Testis (tissue), 3 donors: ENCODE results near the gene PPARG. TPM values are rescaled to one million over a fixed set of nuclear protein-coding genes. Genes with fewer than 3 reads are reported as not detected.

ENCODE experiments used
- DNase-seq: peaks from one replicate; pipeline ENCODE4 v3.0.0-alpha.2; 2019
- H3K27ac ChIP-seq, 2 donors: fragments of 200-600 bp; sonication (generic); one replicate each; pipeline ENCODE4 v1.5.1; 2019
- H3K27me3 ChIP-seq: fragments of 200-600 bp; sonication (generic); one replicate; pipeline ENCODE4 v1.5.1; 2019
- H3K36me3 ChIP-seq: fragments of 200-600 bp; sonication (generic); one replicate; pipeline ENCODE4 v1.5.1; 2017; ENCODE audit warnings: low read depth; ENCODE audit errors: missing control alignments
- H3K4me1 ChIP-seq: fragments of 200-600 bp; sonication (generic); one replicate; pipeline ENCODE4 v1.5.1; 2019
- H3K4me3 ChIP-seq, 2 donors: fragments of 200-600 bp; sonication (generic); one replicate each; pipeline ENCODE4 v1.5.1; 2017 to 2019
- H3K9me3 ChIP-seq: fragments of 200-600 bp; sonication (generic); one replicate; pipeline ENCODE4 v1.5.1; 2017
- CTCF ChIP-seq, 3 experiments: fragments of 450-650 bp in 2 of 3; fragments of 200-600 bp in 1 of 3; sonication (generic) in 1 of 3; IDR thresholded peaks; one replicate each; pipeline ENCODE4 v1.5.1; 2016 to 2019; ENCODE audit warnings: antibody characterized with exemption in 3 of 3, mild to moderate bottlenecking in 2 of 3, moderate library complexity in 1 of 3
- POLR2A ChIP-seq: fragments of 450-650 bp; IDR thresholded peaks from one replicate; pipeline ENCODE4 v1.6.1; 2017; ENCODE audit warnings: antibody characterized with exemption, mild to moderate bottlenecking, moderate library complexity
- WGBS, 2 donors: methylation state at CpG; one replicate each; pipeline ENCODE4 v1.1.5; 2018; 5-methylcytosine and 5-hydroxymethylcytosine counted together
- intact Hi-C: fragments of 100-400 bp; cut with DNase I; formaldehyde crosslinking; loops from one replicate; pipeline ENCODE4 v1.15.1; 2023; ENCODE audit warnings: low total_unique reads
- polyA plus RNA-seq: library from polyadenylated mRNA; stranded (reverse); fragments of 350-450 nt; fragmentation: Illumina TruSeq; extraction: RNeasy Lipid Tissue Mini Kit (QIAGEN cat#74804); gene quantifications from one replicate; pipeline ENCODE4 v1.2.3, GENCODE V29; 2014; ENCODE audit warnings: low read depth, low replicate concordance; ENCODE audit not compliant: insufficient read depth
- total RNA-seq, 2 donors: library from RNA; depleted of rRNA; stranded (reverse); fragments of >200 nt; gene quantifications; one replicate each; pipeline ENCODE4 v1.2.3, GENCODE V29; 2016

Gene PPARG
- total and polyA plus RNA-seq, 3 donors from 2014 or later, result 12.1 to 18.7 (median 17.6) TPM

GRCh38 chr3:12316253-12316652 is 27.4 kb downstream of the PPARG start:
- WGBS, 2 donors, result 84 to 94% methylated on average over 4 of the region's 4 CpGs
- Histone ChIP-seq H3K36me3 (no peaks in the 10 kb centered on the region), H3K27me3 (no peaks in the 10 kb centered on the region), H3K4me3 (no peak overlapping the region), H3K9me3 (no peaks in the 10 kb centered on the region), H3K27ac (no peak overlapping the region), H3K4me1 (no peaks in the 10 kb centered on the region)
- intact Hi-C loops, result no loop called here
- no peak for DNase-seq
- TF ChIP-seq CTCF (IDR thresholded peaks at IDR 0.05) (no peak), POLR2A (no peak)

DNA sequence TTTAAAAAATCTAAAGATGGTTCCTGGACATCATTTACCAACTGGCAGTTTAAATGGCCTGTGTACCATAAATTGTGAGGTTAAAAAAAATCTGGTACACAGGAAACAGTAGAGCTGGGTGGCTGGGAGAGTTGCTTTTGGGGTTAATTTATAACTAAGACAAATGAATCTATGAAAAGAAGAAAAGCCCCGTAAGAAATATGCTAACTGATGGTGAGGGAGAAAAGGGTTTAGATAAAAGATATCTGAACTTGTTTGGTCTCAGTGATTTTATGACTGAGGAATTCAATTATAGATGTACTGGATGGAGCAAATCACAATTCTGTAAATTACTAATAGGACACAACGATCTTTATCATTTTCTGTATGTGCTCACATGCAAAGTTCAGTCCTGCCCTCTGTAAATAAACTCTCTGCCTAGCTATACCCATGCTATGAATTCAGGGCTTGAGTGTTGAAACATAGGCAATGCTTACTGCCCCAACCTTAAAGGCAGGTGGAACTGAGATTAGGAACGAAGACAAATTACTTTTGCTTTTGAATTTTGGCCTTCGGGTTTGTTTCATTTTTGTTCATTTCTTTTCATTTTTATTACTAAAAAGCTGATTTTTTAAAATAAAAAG is 28.0 kb downstream of the PPARG start:
- no peaks in the 10 kb centered on the region for H3K36me3 ChIP-seq
- intact Hi-C loops, result no loop called here
- H3K27me3 ChIP-seq, result no peaks in the 10 kb centered on the region
- no peaks in the 10 kb centered on the region for H3K4me1 ChIP-seq
- TF ChIP-seq POLR2A (no peak), CTCF (IDR thresholded peaks at IDR 0.05) (no peak)
- H3K27ac ChIP-seq, result no peak overlapping the region
- H3K4me3 ChIP-seq, result no peak overlapping the region
- H3K9me3 ChIP-seq, result no peaks in the 10 kb centered on the region
- DNase-seq, result no peak
- 72 to 76% methylated on average over 4 of the region's 4 CpGs for WGBS, 2 donors

GRCh38 chr3:12317914-12318313 is 29.0 kb downstream of the PPARG start:
- TF ChIP-seq CTCF (IDR thresholded peaks at IDR 0.05) (no peak), POLR2A (no peak)
- Histone ChIP-seq H3K27ac (no peak overlapping the region), H3K4me1 (no peaks in the 10 kb centered on the region), H3K27me3 (no peaks in the 10 kb centered on the region), H3K36me3 (no peaks in the 10 kb centered on the region), H3K4me3 (no peak overlapping the region), H3K9me3 (no peaks in the 10 kb centered on the region)
- intact Hi-C loops, result no loop called here
- DNase-seq, result no peak
- WGBS, 2 donors, result 83 to 84% methylated on average over 5 of the region's 5 CpGs

DNA sequence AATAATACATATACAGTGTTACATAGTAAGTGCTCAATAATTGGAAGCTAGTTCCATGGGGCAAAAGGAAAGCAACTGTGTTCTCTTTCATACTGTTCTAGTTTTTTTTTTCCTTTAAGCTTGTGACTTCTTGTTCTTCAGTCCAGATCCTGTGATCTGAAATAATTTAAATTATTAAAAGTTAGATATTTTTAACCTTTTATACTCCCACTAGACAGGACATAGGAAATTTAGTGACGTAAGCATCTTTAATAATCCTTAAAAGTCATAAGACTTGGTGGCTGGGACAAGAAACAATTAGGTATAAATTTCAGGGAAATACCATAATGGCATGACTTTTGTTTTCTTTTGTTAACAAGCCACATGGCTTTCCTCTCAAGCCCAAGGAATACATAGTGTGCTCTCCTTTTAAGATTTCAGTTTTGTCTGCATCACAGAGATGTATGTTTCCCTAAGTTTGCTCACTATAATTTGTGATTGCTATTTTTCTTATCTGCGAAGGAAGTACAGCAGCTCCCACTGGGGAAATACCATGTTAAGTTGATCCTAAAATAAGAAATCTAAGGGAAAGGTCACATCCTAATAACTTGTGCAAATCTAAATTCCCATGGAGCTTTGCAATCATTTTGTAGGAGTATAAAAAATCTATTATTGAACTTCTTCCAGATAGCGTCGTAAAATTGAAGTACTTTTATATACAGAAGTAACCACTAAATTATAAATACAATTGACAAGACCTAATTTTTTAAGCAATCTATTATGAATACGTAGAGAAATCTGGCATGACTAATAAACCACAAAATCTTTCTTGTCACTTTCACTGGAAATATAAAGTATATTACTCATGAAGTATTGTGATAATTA is 30.1 kb downstream of the PPARG start:
- intact Hi-C loops, result no loop called here
- H3K9me3 ChIP-seq, result no peaks in the 10 kb centered on the region
- no peaks in the 10 kb centered on the region for H3K27me3 ChIP-seq
- no peaks in the 10 kb centered on the region for H3K4me1 ChIP-seq
- no peak for DNase-seq
- WGBS, 2 donors, result 44 to 54% methylated on average over 5 of the region's 5 CpGs
- H3K36me3 ChIP-seq, result no peaks in the 10 kb centered on the region
- TF ChIP-seq POLR2A, result no peak
- TF ChIP-seq CTCF (IDR thresholded peaks at IDR 0.05), result no peak
- no peak overlapping the region for H3K27ac ChIP-seq
- no peak overlapping the region for H3K4me3 ChIP-seq
